ENCODE measurements around the gene EML3. TPM values are rescaled to one million over a fixed set of nuclear protein-coding genes. Genes with fewer than 3 reads are reported as not detected.

The EML3 gene
- total and polyA plus RNA-seq, 2 of the 13 experiments (the other 11 are each of a cell fraction or from before 2014, with no cell fraction given): 10.6 to 12.3 TPM

DNA sequence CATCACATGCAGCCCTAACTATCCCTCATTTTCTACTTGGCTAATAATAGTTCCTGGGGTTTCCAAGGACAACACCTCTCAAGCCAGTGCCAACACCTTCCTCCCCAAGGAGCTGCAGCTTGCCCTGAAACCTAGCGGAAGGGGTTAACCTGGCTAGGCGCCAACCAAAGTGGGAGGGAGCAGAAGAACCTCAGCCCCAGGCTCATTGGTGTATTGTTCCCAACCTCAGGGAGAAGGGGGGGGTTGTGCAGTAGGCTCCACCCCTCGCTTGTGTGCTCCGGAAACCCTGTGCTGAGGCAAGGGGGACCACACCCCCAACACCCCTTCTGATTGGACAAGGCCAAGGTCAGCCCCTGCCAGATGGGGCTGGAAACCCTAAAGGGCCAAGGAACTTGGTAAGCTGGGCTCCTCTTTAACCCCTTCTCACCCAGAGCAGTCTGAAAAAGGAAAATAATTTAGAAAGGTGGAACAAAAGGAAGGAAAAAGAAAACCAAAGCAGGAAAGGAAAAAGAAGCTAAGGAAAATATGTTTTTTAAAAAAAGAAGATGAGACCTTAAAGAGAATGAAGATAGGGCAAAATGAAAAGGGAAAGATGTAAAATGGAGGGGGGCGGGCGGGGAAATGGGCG lies 13.4 kb downstream of the EML3 start (continued):
- peak; percentile 35; the same call in 1 of the 2 replicates for TF ChIP-seq ZNF605 (CRISPR knock-in tag; IDR thresholded peaks at IDR 0.05)
- no peak for TF ChIP-seq MZF1 (CRISPR knock-in tag; IDR thresholded peaks at IDR 0.05; ENCODE audit: borderline replicate concordance)
- TF ChIP-seq ZBTB37 (CRISPR knock-in tag; IDR thresholded peaks at IDR 0.05): no peak
- TF ChIP-seq ZNF282 (IDR thresholded peaks at IDR 0.05; ENCODE audit: partially characterized antibody): no peak
- peak; percentile 65; the same call in 1 of the 2 replicates for TF ChIP-seq FOXK1 (CRISPR knock-in tag; IDR thresholded peaks at IDR 0.05; ENCODE audit: borderline replicate concordance, low read depth)
- TF ChIP-seq HOXA3 (CRISPR knock-in tag; IDR thresholded peaks at IDR 0.05): peak; percentile 78
- TF ChIP-seq MTA1 (CRISPR knock-in tag; IDR thresholded peaks at IDR 0.05; ENCODE audit: borderline replicate concordance): peak; percentile 46; the same call in 1 of the 2 replicates
- no peak for TF ChIP-seq NKX3-1 (CRISPR knock-in tag; IDR thresholded peaks at IDR 0.05)
- TF ChIP-seq SPEN (CRISPR knock-in tag; IDR thresholded peaks at IDR 0.05; ENCODE audit: low read depth): peak; percentile 67
- TF ChIP-seq, protein P1, sequence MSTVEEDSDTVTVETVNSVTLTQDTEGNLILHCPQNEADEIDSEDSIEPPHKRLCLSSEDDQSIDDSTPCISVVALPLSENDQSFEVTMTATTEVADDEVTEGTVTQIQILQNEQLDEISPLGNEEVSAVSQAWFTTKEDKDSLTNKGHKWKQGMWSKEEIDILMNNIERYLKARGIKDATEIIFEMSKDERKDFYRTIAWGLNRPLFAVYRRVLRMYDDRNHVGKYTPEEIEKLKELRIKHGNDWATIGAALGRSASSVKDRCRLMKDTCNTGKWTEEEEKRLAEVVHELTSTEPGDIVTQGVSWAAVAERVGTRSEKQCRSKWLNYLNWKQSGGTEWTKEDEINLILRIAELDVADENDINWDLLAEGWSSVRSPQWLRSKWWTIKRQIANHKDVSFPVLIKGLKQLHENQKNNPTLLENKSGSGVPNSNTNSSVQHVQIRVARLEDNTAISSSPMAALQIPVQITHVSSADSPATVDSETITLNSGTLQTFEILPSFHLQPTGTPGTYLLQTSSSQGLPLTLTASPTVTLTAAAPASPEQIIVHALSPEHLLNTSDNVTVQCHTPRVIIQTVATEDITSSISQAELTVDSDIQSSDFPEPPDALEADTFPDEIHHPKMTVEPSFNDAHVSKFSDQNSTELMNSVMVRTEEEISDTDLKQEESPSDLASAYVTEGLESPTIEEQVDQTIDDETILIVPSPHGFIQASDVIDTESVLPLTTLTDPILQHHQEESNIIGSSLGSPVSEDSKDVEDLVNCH (CRISPR knock-in tag; IDR thresholded peaks at IDR 0.05): no peak
- TF ChIP-seq NCOA5 (CRISPR knock-in tag; IDR thresholded peaks at IDR 0.05): no peak
- no peak for TF ChIP-seq MLLT10 (CRISPR knock-in tag; IDR thresholded peaks at IDR 0.05)
- peak; percentile 39; the same call in 1 of the 2 replicates for TF ChIP-seq HNF4A (CRISPR knock-in tag; IDR thresholded peaks at IDR 0.05)
- TF ChIP-seq ZNF577 (CRISPR knock-in tag; IDR thresholded peaks at IDR 0.05; ENCODE audit: borderline replicate concordance, low read depth): no peak
- peak; percentile 33; the same call in 1 of the 2 replicates for TF ChIP-seq PPARG (CRISPR knock-in tag; conservative IDR thresholded peaks at IDR 0.05)
- peak; percentile 87 for TF ChIP-seq NFIC (IDR thresholded peaks at IDR 0.05; ENCODE audit: low read length)
- peak; percentile 87 for TF ChIP-seq SAP130 (CRISPR knock-in tag; IDR thresholded peaks at IDR 0.05; ENCODE audit: low read depth)
- TF ChIP-seq IKZF4 (CRISPR knock-in tag; IDR thresholded peaks at IDR 0.05; ENCODE audit: borderline replicate concordance, low read depth, not compliant biosample characterization): no peak
- TF ChIP-seq ZBTB1 (CRISPR knock-in tag; IDR thresholded peaks at IDR 0.05; ENCODE audit: borderline replicate concordance): no peak
- peak; percentile 45; the same call in 1 of the 2 replicates for TF ChIP-seq THRA (CRISPR knock-in tag; IDR thresholded peaks at IDR 0.05; ENCODE audit: borderline replicate concordance)
- peak; percentile 65 for TF ChIP-seq SP2 (CRISPR knock-in tag; IDR thresholded peaks at IDR 0.05)
- TF ChIP-seq, protein P2, sequence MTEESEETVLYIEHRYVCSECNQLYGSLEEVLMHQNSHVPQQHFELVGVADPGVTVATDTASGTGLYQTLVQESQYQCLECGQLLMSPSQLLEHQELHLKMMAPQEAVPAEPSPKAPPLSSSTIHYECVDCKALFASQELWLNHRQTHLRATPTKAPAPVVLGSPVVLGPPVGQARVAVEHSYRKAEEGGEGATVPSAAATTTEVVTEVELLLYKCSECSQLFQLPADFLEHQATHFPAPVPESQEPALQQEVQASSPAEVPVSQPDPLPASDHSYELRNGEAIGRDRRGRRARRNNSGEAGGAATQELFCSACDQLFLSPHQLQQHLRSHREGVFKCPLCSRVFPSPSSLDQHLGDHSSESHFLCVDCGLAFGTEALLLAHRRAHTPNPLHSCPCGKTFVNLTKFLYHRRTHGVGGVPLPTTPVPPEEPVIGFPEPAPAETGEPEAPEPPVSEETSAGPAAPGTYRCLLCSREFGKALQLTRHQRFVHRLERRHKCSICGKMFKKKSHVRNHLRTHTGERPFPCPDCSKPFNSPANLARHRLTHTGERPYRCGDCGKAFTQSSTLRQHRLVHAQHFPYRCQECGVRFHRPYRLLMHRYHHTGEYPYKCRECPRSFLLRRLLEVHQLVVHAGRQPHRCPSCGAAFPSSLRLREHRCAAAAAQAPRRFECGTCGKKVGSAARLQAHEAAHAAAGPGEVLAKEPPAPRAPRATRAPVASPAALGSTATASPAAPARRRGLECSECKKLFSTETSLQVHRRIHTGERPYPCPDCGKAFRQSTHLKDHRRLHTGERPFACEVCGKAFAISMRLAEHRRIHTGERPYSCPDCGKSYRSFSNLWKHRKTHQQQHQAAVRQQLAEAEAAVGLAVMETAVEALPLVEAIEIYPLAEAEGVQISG (CRISPR knock-in tag; IDR thresholded peaks at IDR 0.05): peak; percentile 82

Measured in HepG2 (cell line).